NB4 (cell line): ENCODE results near the gene ZNF544.

ENCODE experiments used
- DNase-seq: peaks from one replicate; pipeline ENCODE4 v3.0.0; 2010; ENCODE audit warnings: low read depth
- H3K4me3 ChIP-seq: one replicate; pipeline ENCODE4 v1.5.1; 2011; ENCODE audit warnings: mild to moderate bottlenecking, low read depth, low read length, moderate library complexity
- CTCF ChIP-seq: IDR thresholded peaks from one replicate; pipeline ENCODE4 v1.5.1; 2012; ENCODE audit warnings: low read depth, low read length
- MAX ChIP-seq: IDR thresholded peaks from 2 replicates; pipeline ENCODE4 v1.6.1; 2011; ENCODE audit warnings: low read depth, low read length
- MYC ChIP-seq: IDR thresholded peaks from 2 replicates; pipeline ENCODE4 v1.6.1; 2011; ENCODE audit warnings: low read depth, low read length
- POLR2A ChIP-seq: IDR thresholded peaks from 2 replicates; pipeline ENCODE4 v1.6.1; 2011; ENCODE audit warnings: mild to moderate bottlenecking; ENCODE audit not compliant: insufficient read length; ENCODE audit errors: extremely low read depth

The ZNF544 gene

GRCh38 chr19:58277197-58277596 is 48.5 kb downstream of the ZNF544 start:
- no peak for DNase-seq
- no peak overlapping the region for H3K4me3 ChIP-seq
- TF ChIP-seq POLR2A (no peak), CTCF (no peak), MYC (no peak), MAX (no peak)

GRCh38 chr19:58277748-58278540 is 49.2 kb downstream of the ZNF544 start:
- no peak for TF ChIP-seq POLR2A
- no peak for TF ChIP-seq MAX
- TF ChIP-seq CTCF: no peak
- no peak for TF ChIP-seq MYC
- no peak for DNase-seq
- peak overlapping the region; percentile 84 for H3K4me3 ChIP-seq

- H3K4me3 ChIP-seq: peak within 1 kb of the TSS; percentile 84
- DNase-seq: peak; percentile 98
- no peak for TF ChIP-seq CTCF
- no peak; the same call in 1 of the 2 replicates for TF ChIP-seq MYC
- TF ChIP-seq MAX: peak; percentile 30; the same call in 1 of the 2 replicates
- TF ChIP-seq POLR2A: peak; percentile 61
Observed at GRCh38 chr19:58278541-58279041, 49.9 kb downstream of the ZNF544 start, which contains the start of gene ZNF8. ZNF8 (plus strand) TSS chr19:58278955; CDS start chr19:58279082, 127 bp downstream.

GRCh38 chr19:58279042-58279924 is 50.6 kb downstream of the ZNF544 start:
- no peak for TF ChIP-seq POLR2A
- no peak for TF ChIP-seq MYC
- no peak for TF ChIP-seq MAX
- no peak for TF ChIP-seq CTCF
- DNase-seq: peak; percentile 54
- peak overlapping the region; percentile 76 for H3K4me3 ChIP-seq

- no peak for TF ChIP-seq CTCF
- no peak for TF ChIP-seq MYC
- TF ChIP-seq POLR2A: no peak
- no peak for TF ChIP-seq MAX
- no peak for DNase-seq
- peak overlapping the region; percentile 76 for H3K4me3 ChIP-seq
Observed at GRCh38 chr19:58279925-58280316, 51.2 kb downstream of the ZNF544 start.
